BLaER1 treated with 17β-estradiol and CSF1 and Interleukin-3, amounts not matched to agents 10 nM and 100 nM (cell line): ENCODE results near the gene PNPLA3.
"Not testable (repeated sequence)": the region's sequence is repeated elsewhere in the genome, so short reads cannot be mapped to it uniquely, and the experiment has no call there.

Experiments used
- H3K27ac ChIP-seq, 11 experiments: shearing (Covaris generic); formaldehyde crosslinking; 2 replicates each; pipeline ENCODE4 v1.8.1; 2022
- H3K27me3 ChIP-seq, 11 experiments: shearing (Covaris generic); formaldehyde crosslinking; 2 replicates each; pipeline ENCODE4 v1.8.1; 2022
- H3K36me3 ChIP-seq, 11 experiments: shearing (Covaris generic); formaldehyde crosslinking; 2 replicates each; pipeline ENCODE4 v1.8.1; 2022
- H3K4me1 ChIP-seq, 10 experiments: shearing (Covaris generic); formaldehyde crosslinking; 2 replicates each; pipeline ENCODE4 v1.8.1; 2022
- H3K4me2 ChIP-seq, 11 experiments: shearing (Covaris generic); formaldehyde crosslinking; 2 replicates each; pipeline ENCODE4 v1.8.1; 2022
- H3K4me3 ChIP-seq, 10 experiments: shearing (Covaris generic); formaldehyde crosslinking; 2 replicates each; pipeline ENCODE4 v1.8.1; 2022
- H3K9ac ChIP-seq, 11 experiments: shearing (Covaris generic); formaldehyde crosslinking; 2 replicates each; pipeline ENCODE4 v1.8.1; 2022
- H3K9me3 ChIP-seq, 11 experiments: shearing (Covaris generic); formaldehyde crosslinking; replicated peaks in 1 of 11; 2 replicates each; pipeline ENCODE4 v1.8.1; 2022
- H4K20me1 ChIP-seq, 11 experiments: shearing (Covaris generic); formaldehyde crosslinking; 2 replicates each; pipeline ENCODE4 v1.8.1; 2022
- Cebpa-rat ChIP-seq, 11 experiments: shearing (Covaris generic); IDR thresholded peaks; 2 replicates each; pipeline ENCODE4 v1.8.1; 2022

Gene PNPLA3

GRCh38 chr22:43895986-43896645 lies 27.5 kb upstream of the PNPLA3 start:
- Histone ChIP-seq H3K9ac (no peak overlapping the region), H3K27me3 (peaks cover 13 to 42% (median 26%) of the 10 kb centered on the region in 11 experiments), H3K36me3 (no peaks in the 10 kb centered on the region), H3K4me2 (no peak overlapping the region), H3K9me3 (no peaks in the 10 kb centered on the region), H3K27ac (no peak overlapping the region), H3K4me3 (no peak overlapping the region), H3K4me1 (0 out of 20 replicates have a peak, but pooled peaks cover 0 to 5% (median 0%) of the 10 kb centered on the region in 10 experiments), H4K20me1 (peaks cover 0 to 13% (median 0%) of the 10 kb centered on the region in 11 experiments; a peak in 5 of 22 replicates)
- no peak for TF ChIP-seq Cebpa-rat (IDR thresholded peaks at IDR 0.05)

GRCh38 chr22:43897751-43898261 lies 25.8 kb upstream of the PNPLA3 start:
- no peaks in the 10 kb centered on the region for H3K4me1 ChIP-seq
- peaks cover 0 to 25% (median 9%) of the 10 kb centered on the region in 11 experiments; a peak in 9 of 22 replicates for H3K27me3 ChIP-seq
- no peaks in the 10 kb centered on the region for H3K9me3 ChIP-seq
- peaks cover 0 to 17% (median 0%) of the 10 kb centered on the region in 11 experiments; a peak in 5 of 22 replicates for H4K20me1 ChIP-seq
- no peak overlapping the region for H3K4me2 ChIP-seq
- no peak overlapping the region for H3K4me3 ChIP-seq
- no peak for TF ChIP-seq Cebpa-rat (IDR thresholded peaks at IDR 0.05)
- H3K9ac ChIP-seq: no peak overlapping the region
- H3K36me3 ChIP-seq: no peaks in the 10 kb centered on the region
- H3K27ac ChIP-seq: no peak overlapping the region

DNA sequence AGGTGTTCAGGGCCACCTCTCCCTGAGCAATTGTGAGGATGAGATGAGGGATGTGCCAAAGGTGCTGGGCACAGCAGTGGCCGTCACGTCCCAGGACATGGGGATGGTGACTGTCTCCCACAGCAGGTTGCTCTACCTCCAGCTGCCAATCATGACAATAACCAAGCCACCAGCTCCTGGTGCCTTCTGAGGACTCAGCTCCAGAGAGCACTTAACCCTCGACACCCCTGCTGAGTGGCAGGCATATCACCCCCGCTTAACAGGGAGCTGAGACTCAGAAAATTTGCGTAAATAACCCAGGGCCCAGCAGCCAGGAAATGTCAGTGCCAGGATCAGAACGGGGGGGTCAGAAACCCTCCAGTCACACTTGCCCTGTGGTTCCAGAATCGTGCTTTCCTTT lies 23.4 kb upstream of the PNPLA3 start:
- H3K27ac ChIP-seq: no peak overlapping the region
- no peak for TF ChIP-seq Cebpa-rat (IDR thresholded peaks at IDR 0.05)

GRCh38 chr22:43901976-43902643 lies 21.5 kb upstream of the PNPLA3 start:
- Histone ChIP-seq H3K4me1 (no peaks in the 10 kb centered on the region), H4K20me1 (peaks cover 0 to 4% (median 0%) of the 10 kb centered on the region in 11 experiments; a peak in 1 of 22 replicates), H3K36me3 (no peaks in the 10 kb centered on the region), H3K4me2 (no peak overlapping the region), H3K9me3 (no peaks in the 10 kb centered on the region), H3K27me3 (no peaks in the 10 kb centered on the region), H3K27ac (no peak overlapping the region), H3K4me3 (no peak overlapping the region), H3K9ac (no peak overlapping the region)
- TF ChIP-seq Cebpa-rat (IDR thresholded peaks at IDR 0.05): no peak

More for the DNA sequence above, 23.4 kb upstream of the PNPLA3 start:
- Histone ChIP-seq H3K4me3 (no peak overlapping the region), H3K4me2 (no peak overlapping the region), H3K9ac (no peak overlapping the region), H3K36me3 (no peaks in the 10 kb centered on the region), H3K9me3 (no peaks in the 10 kb centered on the region), H4K20me1 (peaks cover 0 to 4% (median 0%) of the 10 kb centered on the region in 11 experiments; a peak in 1 of 22 replicates), H3K4me1 (no peaks in the 10 kb centered on the region), H3K27me3 (peaks cover 0 to 12% (median 8%) of the 10 kb centered on the region in 11 experiments; a peak in 7 of 22 replicates)

DNA sequence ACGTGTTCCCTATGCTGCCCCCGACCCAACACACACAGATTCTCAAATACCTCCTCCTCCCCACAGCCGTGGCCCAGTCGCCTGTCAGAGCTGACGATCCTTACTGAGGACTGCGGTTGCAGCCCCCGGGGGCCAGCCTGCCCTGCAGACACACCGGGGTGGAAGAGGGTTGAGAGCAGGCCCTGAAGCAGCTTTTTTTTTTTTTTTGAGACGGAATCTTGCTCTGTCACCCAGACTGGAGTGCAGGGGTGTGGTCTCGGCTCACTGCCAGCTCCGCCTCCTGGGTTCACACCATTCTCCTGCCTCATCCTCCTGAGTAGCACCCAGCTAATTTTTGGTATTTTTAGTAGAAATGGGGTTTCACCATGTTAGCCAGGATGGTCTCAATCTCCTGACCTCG lies 20.6 kb upstream of the PNPLA3 start:
- not testable (repeated sequence) for H3K4me3 ChIP-seq, H4K20me1 ChIP-seq, H3K27ac ChIP-seq, H3K27me3 ChIP-seq, H3K4me2 ChIP-seq, H3K9ac ChIP-seq, H3K9me3 ChIP-seq, H3K36me3 ChIP-seq, H3K4me1 ChIP-seq

- not testable (repeated sequence) for H3K9me3 ChIP-seq, H3K27ac ChIP-seq
These were observed 19.2 kb upstream of the PNPLA3 start for GRCh38 chr22:43904412-43904811.

GRCh38 chr22:43905681-43906080 lies 17.9 kb upstream of the PNPLA3 start:
- H4K20me1 ChIP-seq: peaks cover 0 to 4% (median 0%) of the 10 kb centered on the region in 11 experiments; a peak in 1 of 22 replicates
- H3K9ac ChIP-seq: no peak overlapping the region
- H3K36me3 ChIP-seq: no peaks in the 10 kb centered on the region
- H3K4me2 ChIP-seq: no peak overlapping the region
- H3K27ac ChIP-seq: no peak overlapping the region
- no peak for TF ChIP-seq Cebpa-rat (IDR thresholded peaks at IDR 0.05)
- no peaks in the 10 kb centered on the region for H3K4me1 ChIP-seq
- no peaks in the 10 kb centered on the region for H3K9me3 ChIP-seq
- no peak overlapping the region for H3K4me3 ChIP-seq
- no peaks in the 10 kb centered on the region for H3K27me3 ChIP-seq

More at GRCh38 chr22:43904412-43904811, 19.2 kb upstream of the PNPLA3 start:
- H3K4me3 ChIP-seq, H4K20me1 ChIP-seq, H3K9ac ChIP-seq, H3K4me2 ChIP-seq, H3K4me1 ChIP-seq, H3K36me3 ChIP-seq, H3K27me3 ChIP-seq: not testable (repeated sequence)

- Histone ChIP-seq H3K9me3 (no peaks in the 10 kb centered on the region), H4K20me1 (no peaks in the 10 kb centered on the region; a peak in 1 of 22 replicates), H3K27ac (no peak overlapping the region), H3K36me3 (no peaks in the 10 kb centered on the region), H3K4me3 (no peak overlapping the region), H3K27me3 (no peaks in the 10 kb centered on the region), H3K4me2 (no peak overlapping the region), H3K4me1 (no peaks in the 10 kb centered on the region), H3K9ac (no peak overlapping the region)
- TF ChIP-seq Cebpa-rat (IDR thresholded peaks at IDR 0.05): no peak
These were observed 13.9 kb upstream of the PNPLA3 start for GRCh38 chr22:43909708-43910107.

DNA sequence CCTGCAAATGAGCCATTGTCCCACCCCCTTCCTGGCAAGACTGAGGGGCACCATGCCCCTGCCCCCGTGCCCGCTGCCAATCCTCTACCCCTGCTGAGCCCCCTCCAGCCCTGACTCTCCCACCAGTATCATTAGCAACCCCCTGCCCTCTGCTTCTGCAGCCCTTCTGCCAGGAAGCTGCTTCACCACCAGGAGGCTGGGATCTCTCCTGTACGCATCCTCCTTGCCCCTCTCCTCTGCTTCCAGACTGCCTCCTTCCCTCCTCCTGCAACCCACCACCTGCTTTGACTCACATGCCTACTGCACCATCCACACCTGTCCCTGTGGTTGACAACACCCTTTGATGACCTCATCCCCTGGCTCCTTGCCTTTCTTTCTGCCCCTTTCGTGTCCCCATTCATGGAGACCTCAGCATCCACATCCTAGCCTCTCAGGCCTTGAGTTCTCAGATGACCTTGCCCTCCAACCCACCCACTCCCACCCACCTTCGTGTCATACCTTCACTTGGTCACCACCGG lies 13.4 kb upstream of the PNPLA3 start:
- H3K27ac ChIP-seq: no peak overlapping the region
- H4K20me1 ChIP-seq: no peaks in the 10 kb centered on the region; a peak in 1 of 22 replicates
- H3K27me3 ChIP-seq: no peaks in the 10 kb centered on the region
- no peaks in the 10 kb centered on the region for H3K9me3 ChIP-seq
- H3K4me3 ChIP-seq: no peak overlapping the region
- no peak overlapping the region for H3K4me2 ChIP-seq
- H3K36me3 ChIP-seq: no peaks in the 10 kb centered on the region
- TF ChIP-seq Cebpa-rat (IDR thresholded peaks at IDR 0.05): no peak
- no peak overlapping the region for H3K9ac ChIP-seq
- no peaks in the 10 kb centered on the region for H3K4me1 ChIP-seq
